ENCODE measurements around the gene PAX8.

DNA sequence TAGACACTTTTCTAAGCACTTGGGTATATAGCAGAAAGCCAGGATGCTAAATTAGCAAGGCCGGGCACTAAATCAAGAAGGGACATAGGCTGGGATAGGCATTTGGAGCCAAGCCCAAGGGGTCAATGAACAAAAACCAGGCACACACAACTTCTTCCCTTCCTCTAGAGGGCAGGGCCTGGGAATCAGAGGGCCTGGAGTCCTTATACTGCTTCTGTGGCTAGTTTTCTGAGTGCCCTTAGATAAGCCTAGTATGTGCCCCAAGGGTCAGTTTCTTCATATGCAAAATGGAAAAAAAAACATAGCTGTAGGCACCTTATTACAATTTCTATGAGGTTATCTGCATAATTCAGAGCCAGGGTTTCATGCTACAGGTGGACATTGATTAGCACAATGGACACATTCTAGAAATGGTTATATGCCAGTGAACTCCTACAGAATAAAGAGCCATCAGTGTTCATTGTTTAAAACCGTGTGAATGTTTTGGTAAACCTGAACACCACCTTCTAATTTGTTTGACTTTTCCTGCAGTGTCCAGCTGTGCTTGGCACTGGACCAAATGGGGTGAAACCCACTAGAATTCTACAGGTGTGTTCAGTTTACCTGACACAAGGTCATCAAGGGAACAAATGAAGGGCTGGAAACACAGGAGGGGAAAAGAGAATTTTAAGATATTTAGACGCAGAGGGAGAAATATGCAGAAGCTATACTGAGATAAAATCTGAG lies 49.6 kb downstream of the PAX8 start:
- TF ChIP-seq, protein P1, sequence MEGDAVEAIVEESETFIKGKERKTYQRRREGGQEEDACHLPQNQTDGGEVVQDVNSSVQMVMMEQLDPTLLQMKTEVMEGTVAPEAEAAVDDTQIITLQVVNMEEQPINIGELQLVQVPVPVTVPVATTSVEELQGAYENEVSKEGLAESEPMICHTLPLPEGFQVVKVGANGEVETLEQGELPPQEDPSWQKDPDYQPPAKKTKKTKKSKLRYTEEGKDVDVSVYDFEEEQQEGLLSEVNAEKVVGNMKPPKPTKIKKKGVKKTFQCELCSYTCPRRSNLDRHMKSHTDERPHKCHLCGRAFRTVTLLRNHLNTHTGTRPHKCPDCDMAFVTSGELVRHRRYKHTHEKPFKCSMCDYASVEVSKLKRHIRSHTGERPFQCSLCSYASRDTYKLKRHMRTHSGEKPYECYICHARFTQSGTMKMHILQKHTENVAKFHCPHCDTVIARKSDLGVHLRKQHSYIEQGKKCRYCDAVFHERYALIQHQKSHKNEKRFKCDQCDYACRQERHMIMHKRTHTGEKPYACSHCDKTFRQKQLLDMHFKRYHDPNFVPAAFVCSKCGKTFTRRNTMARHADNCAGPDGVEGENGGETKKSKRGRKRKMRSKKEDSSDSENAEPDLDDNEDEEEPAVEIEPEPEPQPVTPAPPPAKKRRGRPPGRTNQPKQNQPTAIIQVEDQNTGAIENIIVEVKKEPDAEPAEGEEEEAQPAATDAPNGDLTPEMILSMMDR (IDR thresholded peaks at IDR 0.05 in 8 of 11, conservative IDR thresholded peaks at IDR 0.05 in 3 of 11): no peak
- TF ChIP-seq POLR2AphosphoS5 (IDR thresholded peaks at IDR 0.05) (no peak), POLR2A (IDR thresholded peaks at IDR 0.05) (no peak)
